ENCODE data around the gene MINDY4.

Gene MINDY4

GRCh38 chr7:30859940-30860496 lies 88.8 kb downstream of the MINDY4 start:
- DNase-seq = no peak

DNA sequence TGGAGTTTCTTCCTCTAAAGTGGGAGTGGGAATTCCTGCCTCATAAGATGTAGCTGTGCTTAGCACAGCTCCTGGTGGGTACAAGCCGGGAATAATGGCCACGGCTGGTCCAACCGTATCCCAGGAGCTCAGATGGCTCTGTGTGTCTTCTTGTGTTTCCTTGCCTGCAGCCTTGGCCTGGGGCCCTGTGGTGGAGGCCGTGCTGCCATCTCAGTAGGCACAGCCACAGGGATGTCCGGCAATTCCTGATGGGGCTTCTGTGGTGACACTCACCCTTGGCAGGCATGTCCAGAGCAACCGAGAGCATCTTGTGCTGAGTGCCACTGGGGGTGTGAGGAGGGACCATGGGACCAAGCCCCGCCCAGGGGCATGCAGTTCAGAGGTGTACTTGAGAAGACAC lies 90.4 kb downstream of the MINDY4 start:
- DNase-seq = no peak

DNA sequence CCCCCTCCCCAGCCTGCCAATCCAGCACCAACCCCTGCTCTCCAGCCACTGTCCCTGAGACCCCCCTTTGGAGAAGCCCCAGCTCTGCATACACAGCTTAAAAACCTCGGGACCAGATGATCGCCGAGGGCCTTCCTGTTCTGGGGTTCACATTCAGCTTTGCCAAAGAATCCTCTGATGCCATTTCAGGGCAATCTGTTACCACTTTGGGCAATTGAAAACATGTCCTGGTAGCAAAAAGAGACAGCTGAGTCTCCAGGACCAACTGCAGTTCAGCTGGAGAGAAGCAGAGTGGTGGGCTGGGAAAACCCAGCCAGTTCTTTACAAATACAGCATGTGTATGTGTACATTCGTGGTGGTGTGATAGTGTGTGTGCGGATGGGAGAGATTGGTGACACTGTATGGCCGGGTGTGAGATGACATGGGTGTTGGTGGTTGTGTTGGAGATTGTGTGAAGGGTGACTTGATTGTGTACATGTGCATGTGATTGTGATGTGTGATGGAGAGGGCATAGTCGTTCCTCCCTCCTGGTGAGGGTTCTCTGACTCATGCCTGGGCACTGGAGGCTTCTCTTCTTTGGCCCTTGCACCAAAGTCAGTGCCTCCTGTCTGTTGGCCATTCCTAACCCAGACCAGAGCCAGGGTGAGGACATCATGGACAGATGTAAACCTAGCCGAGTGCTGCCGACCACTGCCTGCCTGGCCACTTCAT lies 91.9 kb downstream of the MINDY4 start:
- no peak for DNase-seq

- no peak for DNase-seq
Observed at GRCh38 chr7:30863706-30864035, 92.5 kb downstream of the MINDY4 start.

GRCh38 chr7:30864101-30864500 lies 92.9 kb downstream of the MINDY4 start:
- no peak for DNase-seq

GRCh38 chr7:30865076-30865475 lies 93.9 kb downstream of the MINDY4 start:
- DNase-seq = no peak

DNA sequence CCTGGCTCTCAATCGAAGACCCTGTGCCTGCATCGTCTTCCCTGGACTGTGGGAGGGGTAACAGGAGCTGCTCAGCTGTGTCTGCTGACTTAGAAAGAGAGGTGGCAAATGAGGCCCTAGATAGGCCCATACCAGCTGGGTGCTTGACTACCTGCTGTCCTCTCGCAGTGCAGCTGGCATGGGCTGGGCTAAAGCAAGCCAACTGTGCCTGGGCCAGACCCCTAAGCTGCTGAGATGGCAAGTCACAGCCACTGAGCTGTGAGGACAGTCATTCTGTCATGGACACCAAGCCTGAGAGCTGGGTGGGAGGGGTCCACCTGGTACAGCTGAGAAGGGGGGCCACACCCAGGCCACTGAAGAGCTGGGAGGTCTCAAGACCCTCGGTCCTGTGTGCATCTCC lies 94.6 kb downstream of the MINDY4 start:
- DNase-seq = no peak

GRCh38 chr7:30866939-30867338 lies 95.7 kb downstream of the MINDY4 start:
- no peak for DNase-seq

DNA sequence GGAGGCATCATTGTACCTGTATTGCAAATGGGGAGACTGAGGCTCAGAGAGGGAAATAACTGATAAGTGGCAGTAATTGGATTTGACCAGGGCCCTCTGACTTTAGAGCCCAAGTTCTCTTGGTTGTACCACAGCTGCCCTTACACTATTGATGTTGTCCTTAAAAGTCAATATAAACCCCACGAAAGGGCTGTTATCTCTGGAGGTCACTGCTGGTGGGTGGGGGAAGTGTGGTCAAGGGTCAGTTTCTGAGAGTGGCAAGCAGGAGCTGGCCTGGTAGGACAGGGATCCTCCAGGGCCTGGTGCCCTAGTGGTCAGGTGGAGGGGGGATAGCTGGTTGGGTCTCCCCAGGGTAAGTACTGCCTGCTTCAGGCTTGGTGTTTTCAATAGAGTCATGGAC lies 96.3 kb downstream of the MINDY4 start:
- no peak for DNase-seq

DNA sequence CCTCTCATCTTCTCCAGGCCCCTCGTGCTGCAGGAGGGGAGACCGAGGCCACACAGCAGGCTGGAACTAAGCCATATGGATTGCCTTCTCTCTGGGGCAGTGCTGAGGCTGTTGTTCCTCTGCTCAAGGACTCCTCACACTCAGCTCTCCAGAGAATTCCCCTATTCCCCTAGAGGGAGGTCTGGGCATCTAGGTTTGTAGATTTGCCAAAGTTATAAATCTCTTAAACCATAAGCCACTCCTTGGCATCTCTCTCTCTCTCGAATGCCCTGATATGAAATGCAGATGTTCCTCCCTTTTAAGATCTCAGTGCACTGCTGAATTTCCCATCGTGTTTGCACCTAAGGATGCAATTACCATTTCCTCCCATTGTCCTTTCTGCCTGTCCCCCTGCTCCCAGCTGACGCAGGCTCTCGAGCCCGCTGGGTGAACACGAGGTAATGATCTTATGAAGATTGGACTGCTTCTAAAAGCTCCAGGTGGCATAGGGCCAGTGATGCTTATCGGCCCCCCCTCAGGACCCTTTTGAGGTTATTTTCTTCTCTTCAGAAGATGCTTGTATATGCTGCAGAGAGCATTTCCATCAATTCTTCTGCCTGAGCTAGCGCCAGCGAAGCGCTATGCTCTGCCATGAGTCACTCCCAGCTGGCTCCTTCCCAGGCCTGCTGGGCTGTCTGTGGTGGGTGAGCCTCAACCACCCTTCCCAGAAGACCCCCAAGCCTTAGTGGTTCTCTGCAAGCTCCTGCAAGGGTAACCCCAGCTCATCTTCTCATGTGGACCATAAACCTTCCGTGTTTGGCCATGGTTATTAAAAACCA lies 98.8 kb downstream of the MINDY4 start:
- peak; percentile 66 for DNase-seq

GRCh38 chr7:30870821-30871518 lies 99.8 kb downstream of the MINDY4 start:
- DNase-seq = no peak

DNA sequence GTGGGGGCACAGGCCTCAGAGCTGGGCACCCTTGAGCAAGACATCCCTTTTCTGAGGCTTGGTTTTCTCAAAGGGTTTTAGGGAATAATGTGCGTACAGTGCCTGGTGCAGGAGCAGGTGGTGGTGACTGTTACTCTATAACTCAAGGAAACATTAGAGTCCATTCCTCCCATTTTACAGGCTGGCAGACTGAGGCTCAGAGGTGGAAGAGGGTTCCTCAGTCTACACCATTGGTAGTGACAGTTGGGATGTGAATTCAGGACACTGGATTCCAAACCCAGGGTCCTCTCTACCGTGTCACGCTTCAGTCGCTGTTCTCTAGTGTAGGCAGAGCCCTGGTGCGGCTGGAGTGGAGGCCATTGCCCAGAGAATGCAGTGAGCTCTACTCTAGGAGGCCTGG lies 100.4 kb downstream of the MINDY4 start:
- no peak for DNase-seq

DNA sequence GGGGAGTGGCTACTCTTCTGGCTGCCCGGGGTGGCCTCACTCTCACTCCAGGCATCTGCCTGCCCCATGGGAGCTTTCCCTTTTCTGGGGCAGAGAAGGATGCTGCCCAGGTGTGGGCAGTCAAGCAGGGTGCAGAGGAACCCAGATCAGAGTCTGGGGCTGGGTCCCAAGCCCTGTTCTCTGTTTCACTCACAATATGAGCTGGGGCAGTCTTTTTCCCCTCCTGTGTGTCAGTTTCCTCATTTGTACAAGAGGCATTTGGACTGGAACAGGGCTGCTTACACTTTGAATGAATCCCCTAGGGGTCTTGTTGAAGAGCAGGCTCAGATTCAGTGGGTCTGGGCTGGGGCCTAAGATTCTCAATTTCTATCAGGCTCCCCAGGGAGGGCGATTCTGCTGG lies 102.0 kb downstream of the MINDY4 start:
- DNase-seq = no peak

DNA sequence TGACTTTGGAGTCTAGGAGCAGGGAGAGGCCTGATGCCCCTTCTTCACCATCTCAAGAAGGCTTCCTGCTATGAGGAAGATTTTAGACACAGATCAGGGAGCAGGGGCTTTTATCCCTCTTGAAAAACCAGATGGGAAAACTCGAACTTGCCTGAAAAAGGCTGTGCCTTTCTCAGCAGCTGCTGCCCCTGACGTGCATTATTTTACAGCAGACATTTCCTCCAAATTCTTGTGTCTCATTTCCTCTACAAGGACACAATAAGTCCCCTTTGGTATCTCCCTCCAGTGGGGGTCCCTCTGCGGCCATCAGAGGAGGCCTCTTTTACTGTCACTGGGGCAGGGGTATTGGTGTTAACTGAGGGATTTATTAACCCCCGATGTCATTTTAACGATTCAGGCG lies 102.4 kb downstream of the MINDY4 start:
- no peak for DNase-seq

DNA sequence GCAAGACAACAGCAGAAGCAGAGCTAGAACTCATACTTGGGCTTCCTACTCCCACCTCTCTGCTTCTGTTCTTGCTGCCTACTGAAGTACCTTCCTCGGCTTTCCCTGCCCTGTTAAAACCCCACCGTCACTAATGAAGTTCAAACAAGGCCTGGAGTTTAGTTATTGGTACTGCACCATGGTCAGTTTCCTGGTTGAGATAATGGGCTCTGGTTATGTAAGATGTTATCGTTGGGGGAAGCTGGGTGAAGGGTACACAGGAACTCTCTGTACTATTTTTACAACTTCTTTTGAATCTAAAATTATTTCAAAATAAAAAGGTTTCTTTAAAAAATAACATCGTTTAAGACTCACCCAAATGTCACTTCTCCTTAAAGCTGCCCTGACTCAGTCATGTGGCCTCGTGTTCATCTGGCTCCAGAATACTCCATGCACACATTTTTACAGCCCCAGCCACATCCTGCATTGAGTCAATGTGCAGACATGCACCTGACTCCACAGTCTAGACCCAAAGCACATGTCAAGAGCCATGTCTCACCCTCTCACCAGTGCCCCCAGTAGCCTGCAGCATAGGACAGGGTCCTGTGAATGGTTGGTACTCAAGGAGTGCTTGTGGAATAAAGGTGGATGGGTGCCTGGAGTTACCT lies 103.6 kb downstream of the MINDY4 start:
- DNase-seq = no peak

- DNase-seq = no peak
Observed at GRCh38 chr7:30877015-30877769, 106.0 kb downstream of the MINDY4 start.

GRCh38 chr7:30877993-30878392 lies 106.8 kb downstream of the MINDY4 start:
- no peak for DNase-seq

GRCh38 chr7:30879139-30880124 lies 108.2 kb downstream of the MINDY4 start:
- no peak for DNase-seq

GRCh38 chr7:30880125-30880720 lies 109.0 kb downstream of the MINDY4 start:
- DNase-seq = no peak

GRCh38 chr7:30880941-30881340 lies 109.7 kb downstream of the MINDY4 start:
- DNase-seq = no peak

- no peak for DNase-seq
Observed at GRCh38 chr7:30881448-30881847, 110.2 kb downstream of the MINDY4 start.

Data from NCI-H2171 (cell line).